ENCODE measurements around the gene HNF1A. TPM values are rescaled to one million over a fixed set of nuclear protein-coding genes. Genes with fewer than 3 reads are reported as not detected.
A peak's percentile ranks its signal among the peaks of the same experiment; 100 is the strongest.

The HNF1A gene
- polyA plus RNA-seq, 1 donor (not counting 4 experiments of a cell fraction or from before 2014, with no cell fraction given): not detected

DNA sequence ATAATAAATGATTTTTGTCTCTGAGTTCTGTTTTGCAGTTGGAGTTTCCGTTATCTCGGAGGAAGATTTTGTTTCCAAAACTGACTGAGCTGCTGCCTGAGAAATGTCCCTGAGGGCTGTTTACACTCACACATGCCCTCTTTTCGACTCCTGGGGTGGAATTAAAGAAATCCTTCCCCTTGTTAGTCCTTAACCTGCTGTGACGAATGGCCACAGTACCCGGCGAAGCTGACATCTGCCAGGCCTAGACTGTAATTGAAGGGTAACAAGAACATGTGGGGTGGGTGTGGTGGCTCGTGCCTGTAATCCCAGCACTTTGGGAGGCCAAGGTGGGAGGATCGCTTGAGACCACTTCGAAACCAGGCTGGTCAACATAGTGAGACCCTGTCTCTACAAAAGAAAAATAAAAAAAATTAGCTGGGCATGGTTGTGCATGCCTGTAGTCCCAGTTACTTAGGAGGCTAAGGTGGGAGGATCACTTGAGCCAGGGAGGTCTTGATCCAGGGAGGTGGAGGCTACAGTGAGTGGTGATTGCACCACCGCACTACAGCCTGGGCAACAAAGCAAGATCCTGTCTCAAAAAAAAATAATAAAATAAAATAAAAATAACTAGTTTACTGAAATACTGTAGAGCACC lies 52.4 kb downstream of the HNF1A start:
- H3K27me3 ChIP-seq (ENCODE audit: control insufficient read depth, extremely low read depth, insufficient read depth, low read length): no peaks in the 10 kb centered on the region
- no peak overlapping the region for H2AFZ ChIP-seq (ENCODE audit: control insufficient read depth, low read length)
- TF ChIP-seq EZH2 (IDR thresholded peaks at IDR 0.05; ENCODE audit: low read length): no peak
- TF ChIP-seq, protein P1, sequence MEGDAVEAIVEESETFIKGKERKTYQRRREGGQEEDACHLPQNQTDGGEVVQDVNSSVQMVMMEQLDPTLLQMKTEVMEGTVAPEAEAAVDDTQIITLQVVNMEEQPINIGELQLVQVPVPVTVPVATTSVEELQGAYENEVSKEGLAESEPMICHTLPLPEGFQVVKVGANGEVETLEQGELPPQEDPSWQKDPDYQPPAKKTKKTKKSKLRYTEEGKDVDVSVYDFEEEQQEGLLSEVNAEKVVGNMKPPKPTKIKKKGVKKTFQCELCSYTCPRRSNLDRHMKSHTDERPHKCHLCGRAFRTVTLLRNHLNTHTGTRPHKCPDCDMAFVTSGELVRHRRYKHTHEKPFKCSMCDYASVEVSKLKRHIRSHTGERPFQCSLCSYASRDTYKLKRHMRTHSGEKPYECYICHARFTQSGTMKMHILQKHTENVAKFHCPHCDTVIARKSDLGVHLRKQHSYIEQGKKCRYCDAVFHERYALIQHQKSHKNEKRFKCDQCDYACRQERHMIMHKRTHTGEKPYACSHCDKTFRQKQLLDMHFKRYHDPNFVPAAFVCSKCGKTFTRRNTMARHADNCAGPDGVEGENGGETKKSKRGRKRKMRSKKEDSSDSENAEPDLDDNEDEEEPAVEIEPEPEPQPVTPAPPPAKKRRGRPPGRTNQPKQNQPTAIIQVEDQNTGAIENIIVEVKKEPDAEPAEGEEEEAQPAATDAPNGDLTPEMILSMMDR (optimal IDR thresholded peaks at IDR 0.05 in 1 of 3, IDR thresholded peaks at IDR 0.05 in 1 of 3, conservative IDR thresholded peaks at IDR 0.05 in 1 of 3; ENCODE audit: extremely low read depth in 1 of 3, insufficient read depth in 2 of 3, low read length in 3 of 3): no peak
- FAIRE-seq (no peak), DNase-seq (ENCODE audit: low read depth, low spot score) (no peak)
- no peaks in the 10 kb centered on the region for H3K79me2 ChIP-seq (ENCODE audit: control insufficient read depth, insufficient read depth, low read length)
- dilution Hi-C loops (cut with MboI; ENCODE audit: extremely low pct_ligation_motif_present, low sequenced_read_pairs): no loop called here
- H3K9ac ChIP-seq (ENCODE audit: control insufficient read depth, extremely low read depth, insufficient read depth, low read length): no peak overlapping the region
- H3K9me3 ChIP-seq (ENCODE audit: control insufficient read depth, low read depth, low read length): no peaks in the 10 kb centered on the region
- no peak overlapping the region for H3K27ac ChIP-seq (ENCODE audit: control insufficient read depth, insufficient read depth, low read length)
- H3K4me2 ChIP-seq (ENCODE audit: control insufficient read depth, extremely low read depth, insufficient read depth, low read depth, low read length): no peak overlapping the region
- peaks cover 13% of the 10 kb centered on the region for H3K4me1 ChIP-seq (ENCODE audit: control insufficient read depth, extremely low read depth, insufficient read depth, low read length)
- H4K20me1 ChIP-seq (ENCODE audit: control insufficient read depth, extremely low read depth, insufficient read depth, low read length): no peaks in the 10 kb centered on the region
- no peak overlapping the region for H3K4me3 ChIP-seq (ENCODE audit: control insufficient read depth in 2 of 3, extremely low read depth in 1 of 3, insufficient read depth in 2 of 3, low read depth in 1 of 3, low read length in 3 of 3)
- H3K36me3 ChIP-seq (ENCODE audit: control insufficient read depth in 2 of 2, extremely low read depth in 1 of 2, insufficient read depth in 2 of 2, low read length in 2 of 2): no peaks in the 10 kb centered on the region
- no peaks in the 10 kb centered on the region for H3K9me1 ChIP-seq (ENCODE audit: control insufficient read depth, extremely low read depth, insufficient read depth, low read length)

GRCh38 chr12:121033625-121034349 lies 55.4 kb downstream of the HNF1A start:
- peaks cover 18% of the 10 kb centered on the region for H3K4me1 ChIP-seq (ENCODE audit: control insufficient read depth, extremely low read depth, insufficient read depth, low read length)
- FAIRE-seq (peak; percentile 74), DNase-seq (ENCODE audit: low read depth, low spot score) (no peak)
- peak overlapping the region; percentile 11 for H3K27ac ChIP-seq (ENCODE audit: control insufficient read depth, insufficient read depth, low read length)
- dilution Hi-C loops (cut with MboI; ENCODE audit: extremely low pct_ligation_motif_present, low sequenced_read_pairs): no loop called here
- H3K9ac ChIP-seq (ENCODE audit: control insufficient read depth, extremely low read depth, insufficient read depth, low read length): no peak overlapping the region
- no peak overlapping the region for H3K4me3 ChIP-seq (ENCODE audit: control insufficient read depth in 2 of 3, extremely low read depth in 1 of 3, insufficient read depth in 2 of 3, low read depth in 1 of 3, low read length in 3 of 3)
- no peaks in the 10 kb centered on the region for H4K20me1 ChIP-seq (ENCODE audit: control insufficient read depth, extremely low read depth, insufficient read depth, low read length)
- no peaks in the 10 kb centered on the region for H3K27me3 ChIP-seq (ENCODE audit: control insufficient read depth, extremely low read depth, insufficient read depth, low read length)
- peak overlapping the region; percentile 50 for H3K4me2 ChIP-seq (ENCODE audit: control insufficient read depth, extremely low read depth, insufficient read depth, low read depth, low read length)
- H3K36me3 ChIP-seq (ENCODE audit: control insufficient read depth in 2 of 2, extremely low read depth in 1 of 2, insufficient read depth in 2 of 2, low read length in 2 of 2): no peaks in the 10 kb centered on the region
- H3K9me3 ChIP-seq (ENCODE audit: control insufficient read depth, low read depth, low read length): no peaks in the 10 kb centered on the region
- TF ChIP-seq EZH2 (IDR thresholded peaks at IDR 0.05; ENCODE audit: low read length): no peak
- TF ChIP-seq, protein P1 (optimal IDR thresholded peaks at IDR 0.05 in 1 of 3, IDR thresholded peaks at IDR 0.05 in 1 of 3, conservative IDR thresholded peaks at IDR 0.05 in 1 of 3; ENCODE audit: extremely low read depth in 1 of 3, insufficient read depth in 2 of 3, low read length in 3 of 3): no peak
- no peaks in the 10 kb centered on the region for H3K9me1 ChIP-seq (ENCODE audit: control insufficient read depth, extremely low read depth, insufficient read depth, low read length)
- no peaks in the 10 kb centered on the region for H3K79me2 ChIP-seq (ENCODE audit: control insufficient read depth, insufficient read depth, low read length)
- no peak overlapping the region for H2AFZ ChIP-seq (ENCODE audit: control insufficient read depth, low read length)
